ENCODE results near the gene SLC16A10. TPM values are rescaled to one million over a fixed set of nuclear protein-coding genes. Genes with fewer than 3 reads are reported as not detected.

SLC16A10 gene
- total RNA-seq, 4 donors from 2014 or later = under 0.01 to 3.8 (median 1.2) TPM; not detected in 1

- TF ChIP-seq CTCF (IDR thresholded peaks at IDR 0.05) = no peak
- TF ChIP-seq POLR2A (IDR thresholded peaks at IDR 0.05) = no peak
- H3K9me3 ChIP-seq = no peaks in the 10 kb centered on the region
- no peak overlapping the region for H3K4me3 ChIP-seq
- DNase-seq = no peak
- no peaks in the 10 kb centered on the region for H3K4me1 ChIP-seq
- H3K27ac ChIP-seq = no peak overlapping the region
- intact Hi-C loops (cut with DNase I; ENCODE audit: low total_unique reads) = no loop called here
- H3K36me3 ChIP-seq = no peaks in the 10 kb centered on the region
- no peaks in the 10 kb centered on the region for H3K27me3 ChIP-seq
Measured at GRCh38 chr6:111172563-111172962, 85.3 kb downstream of the SLC16A10 start.

- H3K27me3 ChIP-seq = no peaks in the 10 kb centered on the region
- no peaks in the 10 kb centered on the region for H3K9me3 ChIP-seq
- no peaks in the 10 kb centered on the region for H3K36me3 ChIP-seq
- H3K4me1 ChIP-seq = no peaks in the 10 kb centered on the region
- H3K27ac ChIP-seq = no peak overlapping the region
- intact Hi-C loops (cut with DNase I; ENCODE audit: low total_unique reads) = no loop called here
- TF ChIP-seq CTCF (IDR thresholded peaks at IDR 0.05) = no peak
- no peak for TF ChIP-seq POLR2A (IDR thresholded peaks at IDR 0.05)
- no peak overlapping the region for H3K4me3 ChIP-seq
- no peak for DNase-seq
Measured at GRCh38 chr6:111173341-111173740, 86.0 kb downstream of the SLC16A10 start.

- intact Hi-C loops (cut with DNase I; ENCODE audit: low total_unique reads) = no loop called here
- Histone ChIP-seq H3K27me3 (no peaks in the 10 kb centered on the region), H3K36me3 (no peaks in the 10 kb centered on the region), H3K9me3 (no peaks in the 10 kb centered on the region), H3K4me1 (no peaks in the 10 kb centered on the region), H3K4me3 (no peak overlapping the region), H3K27ac (no peak overlapping the region)
- DNase-seq = no peak
- TF ChIP-seq POLR2A (IDR thresholded peaks at IDR 0.05) (no peak), CTCF (IDR thresholded peaks at IDR 0.05) (no peak)
Measured at GRCh38 chr6:111173946-111174345, 86.6 kb downstream of the SLC16A10 start.

GRCh38 chr6:111175109-111175508, 87.8 kb downstream of the SLC16A10 start:
- TF ChIP-seq POLR2A (IDR thresholded peaks at IDR 0.05) (no peak), CTCF (IDR thresholded peaks at IDR 0.05) (no peak)
- DNase-seq = no peak
- intact Hi-C loops (cut with DNase I; ENCODE audit: low total_unique reads) = no loop called here
- Histone ChIP-seq H3K27me3 (no peaks in the 10 kb centered on the region), H3K9me3 (no peaks in the 10 kb centered on the region), H3K36me3 (no peaks in the 10 kb centered on the region), H3K27ac (no peak overlapping the region), H3K4me3 (no peak overlapping the region), H3K4me1 (no peaks in the 10 kb centered on the region)

DNA sequence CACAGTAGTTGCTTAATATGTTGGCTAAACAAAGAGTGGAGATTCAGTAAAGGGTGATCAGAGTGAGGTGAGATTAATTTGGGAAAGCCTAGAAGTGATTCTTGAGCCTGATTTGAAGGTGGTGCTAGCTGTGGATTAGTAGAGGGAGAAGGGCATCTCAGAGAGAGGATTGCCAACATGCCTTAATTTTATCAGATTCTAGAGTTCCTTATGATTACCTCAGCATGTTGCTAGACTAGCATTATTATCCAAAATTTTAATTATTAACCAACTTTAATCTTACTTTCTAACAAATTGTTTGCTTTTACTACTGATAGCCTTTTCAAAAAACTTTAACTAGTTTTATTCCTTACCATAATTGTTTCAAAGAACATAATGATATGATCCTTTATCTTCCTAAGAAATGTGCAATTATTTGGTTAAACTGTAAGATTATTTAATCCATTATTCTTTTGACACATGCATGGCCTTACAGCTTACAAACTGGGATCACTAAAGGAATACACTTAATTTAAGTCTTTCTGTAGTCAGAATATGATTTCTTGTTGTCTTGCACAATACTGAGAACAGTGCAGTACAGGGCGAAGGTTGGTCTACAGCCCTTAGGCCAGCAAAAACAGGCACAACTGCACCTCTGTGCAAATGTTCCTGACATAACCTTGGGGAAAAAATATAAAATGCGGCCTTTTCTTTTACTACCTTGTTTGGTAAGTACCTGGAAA, 88.9 kb downstream of the SLC16A10 start:
- no peaks in the 10 kb centered on the region for H3K36me3 ChIP-seq
- H3K9me3 ChIP-seq = no peaks in the 10 kb centered on the region
- no peak for TF ChIP-seq POLR2A (IDR thresholded peaks at IDR 0.05)
- TF ChIP-seq CTCF (IDR thresholded peaks at IDR 0.05) = no peak
- H3K27ac ChIP-seq = no peak overlapping the region
- H3K4me3 ChIP-seq = no peak overlapping the region
- DNase-seq = no peak
- intact Hi-C loops (cut with DNase I; ENCODE audit: low total_unique reads) = no loop called here
- no peaks in the 10 kb centered on the region for H3K4me1 ChIP-seq
- H3K27me3 ChIP-seq = no peaks in the 10 kb centered on the region
